GM12878 (cell line): Measurements from ENCODE around the gene CNTNAP5. TPM values are rescaled to one million over a fixed set of nuclear protein-coding genes. Genes with fewer than 3 reads are reported as not detected.

ENCODE experiments used
- ATAC-seq: fragments of 200-7000 bp; cut with Tn5 transposase; 3 replicates; pipeline ENCODE4 v1.9.1; 2020; ENCODE audit warnings: mild to moderate bottlenecking, moderate library complexity
- BruUV-seq: library from RNA; stranded (reverse); fragments of 400-500 nt; replicated peaks from 2 replicates; lab custom pipeline; 2021; lab: Mats Ljungman, UMichigan
- CTCF ChIA-PET: fragments of 300-600 bp; sonication (Branson Sonifier 250); formaldehyde crosslinking; extraction: SDS; loops from one replicate; lab custom pipeline; 2021; ENCODE audit warnings: inconsistent platforms; lab: Yijun Ruan, JAX
- POLR2A ChIA-PET: fragments of 350-600 bp; formaldehyde crosslinking; extraction: SDS; loops from one replicate; lab custom pipeline; 2021; ENCODE audit warnings: inconsistent platforms; lab: Charles Lee
- RAD21 ChIA-PET: fragments of 300-600 bp; sonication (Branson Sonifier 250); formaldehyde crosslinking; loops from one replicate; lab custom pipeline; 2023; ENCODE audit warnings: antibody characterized with exemption; ENCODE audit not compliant: unreplicated experiment; lab: Charles Lee
- SMC1A ChIA-PET: fragments of 300-600 bp; sonication (Branson Sonifier 250); formaldehyde crosslinking; loops from one replicate; lab custom pipeline; 2023; ENCODE audit not compliant: unreplicated experiment, uncharacterized antibody; lab: Charles Lee
- DNase-seq: peaks from one replicate; pipeline ENCODE4 v3.0.0-alpha.2; 2011; ENCODE audit warnings: low read depth, low spot score
- FAIRE-seq: peaks from 3 replicates; lab custom pipeline; 2011; peaks lifted over from hg19 to GRCh38; lab: Jason Lieb, UNC
- H2AFZ ChIP-seq: 2 replicates; pipeline ENCODE4 v1.6.0; 2011; ENCODE audit warnings: low read depth, low read length, control low read depth; ENCODE audit not compliant: control insufficient read depth
- H3K27ac ChIP-seq: 2 replicates; pipeline ENCODE4 v1.5.1; 2011; ENCODE audit warnings: control low read depth; ENCODE audit not compliant: control insufficient read depth, insufficient read depth
- H3K27me3 ChIP-seq, 2 experiments: replicated peaks in 1 of 2; 2 replicates each; pipeline versions ENCODE4 v1.6.0 to v1.6.1; 2011; ENCODE audit warnings: low read length in 1 of 2; ENCODE audit not compliant: control insufficient read depth in 2 of 2, insufficient read depth in 2 of 2
- H3K36me3 ChIP-seq, 2 experiments: 2 replicates each; pipeline ENCODE4 v1.5.1; 2011; ENCODE audit warnings: low read length in 1 of 2; ENCODE audit not compliant: control insufficient read depth in 2 of 2, insufficient read depth in 2 of 2
- H3K4me1 ChIP-seq: 2 replicates; pipeline ENCODE4 v1.6.1; 2011; ENCODE audit warnings: mild to moderate bottlenecking, low read length, moderate library complexity, mixed read lengths; ENCODE audit not compliant: control insufficient read depth, insufficient read depth
- H3K4me2 ChIP-seq: 2 replicates; pipeline ENCODE4 v1.6.0; 2011; ENCODE audit warnings: control low read depth; ENCODE audit not compliant: control insufficient read depth, insufficient read depth
- H3K4me3 ChIP-seq: fragments of 200-600 bp; sonication (generic); 2 replicates; pipeline ENCODE4 v1.5.1; 2016
- H3K79me2 ChIP-seq: 2 replicates; pipeline ENCODE4 v1.6.0; 2011; ENCODE audit warnings: low read length; ENCODE audit not compliant: control insufficient read depth, insufficient read depth
- H3K9ac ChIP-seq: 2 replicates; pipeline ENCODE4 v1.8.0; 2011; ENCODE audit warnings: low read length, control low read depth, mixed read lengths; ENCODE audit not compliant: control insufficient read depth, insufficient read depth
- H3K9me3 ChIP-seq: replicated peaks from 3 replicates; pipeline ENCODE4 v1.5.1; 2011; ENCODE audit warnings: mild to moderate bottlenecking, low read length; ENCODE audit not compliant: control insufficient read depth, insufficient read depth
- H4K20me1 ChIP-seq: 2 replicates; pipeline ENCODE4 v1.6.0; 2011; ENCODE audit not compliant: control insufficient read depth, insufficient read depth
- DPF2 ChIP-seq: fragments of 450-650 bp; IDR thresholded peaks from 2 replicates; pipeline ENCODE4 v1.6.1; 2017; ENCODE audit warnings: mild to moderate bottlenecking
- IKZF2 ChIP-seq, 2 experiments: fragments of 450-650 bp; IDR thresholded peaks; 2 replicates each; pipeline ENCODE4 v1.6.1; 2017; ENCODE audit warnings: mild to moderate bottlenecking in 2 of 2, moderate library complexity in 2 of 2
- IRF3 ChIP-seq: fragments of 450-650 bp; IDR thresholded peaks from 2 replicates; pipeline ENCODE4 v1.6.1; 2014; ENCODE audit warnings: mild to moderate bottlenecking
- IRF5 ChIP-seq: fragments of 450-650 bp; IDR thresholded peaks from 2 replicates; pipeline ENCODE4 v1.6.1; 2017; ENCODE audit warnings: borderline replicate concordance
- KAT2A ChIP-seq: conservative IDR thresholded peaks from 2 replicates; pipeline ENCODE4 v1.6.1; 2011; ENCODE audit warnings: low read depth, low read length; ENCODE audit not compliant: control insufficient read depth
- KLF5 ChIP-seq: fragments of 450-650 bp; IDR thresholded peaks from 2 replicates; pipeline ENCODE4 v1.6.1; 2014; ENCODE audit warnings: mild to moderate bottlenecking; ENCODE audit not compliant: partially characterized antibody
- RAD21 ChIP-seq: IDR thresholded peaks from 2 replicates; pipeline ENCODE4 v1.6.1; 2011; ENCODE audit warnings: mild to moderate bottlenecking, low read depth, low read length, moderate library complexity; ENCODE audit not compliant: insufficient read depth
- RAD51 ChIP-seq: fragments of 450-650 bp; IDR thresholded peaks from 2 replicates; pipeline ENCODE4 v1.6.1; 2016; ENCODE audit warnings: moderate library complexity, mild to moderate bottlenecking, inconsistent platforms
- RB1 ChIP-seq: fragments of 450-650 bp; formaldehyde crosslinking; IDR thresholded peaks from 2 replicates; pipeline ENCODE4 v1.6.1; 2017; ENCODE audit warnings: mild to moderate bottlenecking, borderline replicate concordance
- SP1 ChIP-seq: IDR thresholded peaks from one replicate; pipeline ENCODE4 v1.6.1; 2011; ENCODE audit warnings: low read depth, low read length
- ZNF274 ChIP-seq: IDR thresholded peaks from one replicate; pipeline ENCODE4 v1.8.0; 2011; ENCODE audit not compliant: insufficient read length, insufficient read depth
- WGBS: methylation state at CpG from one replicate; pipeline ENCODE4 v1.1.6; 2016; ENCODE audit warnings: low lambda C conversion rate; ENCODE audit not compliant: insufficient replicate concordance, insufficient coverage; ENCODE audit errors: missing lambda C conversion rate; 5-methylcytosine and 5-hydroxymethylcytosine counted together
- in situ Hi-C: fragments of 300-500 bp; cut with MboI; formaldehyde crosslinking; loops from 9 replicates; pipeline ENCODE4 v1.14.3; 2018; ENCODE audit warnings: mixed read lengths
- intact Hi-C: fragments of 100-400 bp; cut with micrococcal nuclease; formaldehyde crosslinking; loops from one replicate; pipeline ENCODE4 v1.14.2; 2022; ENCODE audit not compliant: unreplicated experiment
- polyA plus RNA-seq, 11 experiments: library from polyadenylated mRNA; depleted of rRNA in 4 of 11; unstranded in 6 of 11; stranded (reverse) in 5 of 11; fragments of >200 nt; fragmentation: Nextera tagmentation in 4 of 11; fragmentation: Illumina TruSeq in 1 of 11; extraction: Ambion mirVana in 4 of 11; extraction: Trizol in 1 of 11; gene quantifications; 1 replicate in 1 of 11; 2 replicates in 10 of 11; pipeline versions ENCODE4 v1.2.1 to v1.2.3, GENCODE V29; 2011 to 2016; ENCODE audit warnings: inconsistent platforms in 2 of 11, missing spikeins in 2 of 11, low read depth in 1 of 11
- total RNA-seq, 4 experiments: library from RNA; depleted of rRNA in 3 of 4; stranded (reverse); fragments of >200 nt in 3 of 4; fragmentation: Illumina TruSeq in 1 of 4; extraction: Trizol in 1 of 4; gene quantifications; 2 replicates each; pipeline versions ENCODE4 v1.2.1 to v1.2.3, GENCODE V29; 2013 to 2021
- TF ChIP-seq, protein P1 (sequence below): fragments of 450-650 bp; IDR thresholded peaks from 2 replicates; pipeline ENCODE4 v1.6.1; 2017; ENCODE audit warnings: mild to moderate bottlenecking

Gene CNTNAP5
- total and polyA plus RNA-seq, 10 of the 15 experiments (the other 5 are each of a cell fraction or from before 2014, with no cell fraction given): not detected

GRCh38 chr2:124763611-124764010 is 738.5 kb downstream of the CNTNAP5 start:
- TF ChIP-seq IRF5 (no peak), RB1 (no peak), IKZF2 (IDR thresholded peaks at IDR 0.05) (no peak), IRF3 (no peak), KLF5 (no peak), ZNF274 (no peak), DPF2 (no peak), RAD21 (no peak), SP1 (no peak), KAT2A (no peak), RAD51 (no peak)
- TF ChIP-seq, protein P1, sequence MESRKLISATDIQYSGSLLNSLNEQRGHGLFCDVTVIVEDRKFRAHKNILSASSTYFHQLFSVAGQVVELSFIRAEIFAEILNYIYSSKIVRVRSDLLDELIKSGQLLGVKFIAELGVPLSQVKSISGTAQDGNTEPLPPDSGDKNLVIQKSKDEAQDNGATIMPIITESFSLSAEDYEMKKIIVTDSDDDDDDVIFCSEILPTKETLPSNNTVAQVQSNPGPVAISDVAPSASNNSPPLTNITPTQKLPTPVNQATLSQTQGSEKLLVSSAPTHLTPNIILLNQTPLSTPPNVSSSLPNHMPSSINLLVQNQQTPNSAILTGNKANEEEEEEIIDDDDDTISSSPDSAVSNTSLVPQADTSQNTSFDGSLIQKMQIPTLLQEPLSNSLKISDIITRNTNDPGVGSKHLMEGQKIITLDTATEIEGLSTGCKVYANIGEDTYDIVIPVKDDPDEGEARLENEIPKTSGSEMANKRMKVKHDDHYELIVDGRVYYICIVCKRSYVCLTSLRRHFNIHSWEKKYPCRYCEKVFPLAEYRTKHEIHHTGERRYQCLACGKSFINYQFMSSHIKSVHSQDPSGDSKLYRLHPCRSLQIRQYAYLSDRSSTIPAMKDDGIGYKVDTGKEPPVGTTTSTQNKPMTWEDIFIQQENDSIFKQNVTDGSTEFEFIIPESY: no peak
- RAD21 ChIA-PET: no interaction called here

More at GRCh38 chr2:124763611-124764010, 738.5 kb downstream of the CNTNAP5 start:
- 73% methylated on average over 9 of the region's 9 CpGs for WGBS
- ATAC-seq (no peak), FAIRE-seq (no peak), DNase-seq (no peak)
- Histone ChIP-seq H3K79me2 (no peaks in the 10 kb centered on the region), H3K27ac (no peak overlapping the region), H2AFZ (no peak overlapping the region), H3K4me2 (no peak overlapping the region), H3K27me3 (no peaks in the 10 kb centered on the region), H4K20me1 (no peaks in the 10 kb centered on the region), H3K4me3 (no peak overlapping the region), H3K36me3 (no peaks in the 10 kb centered on the region), H3K9ac (no peak overlapping the region), H3K4me1 (no peaks in the 10 kb centered on the region), H3K9me3 (no peaks in the 10 kb centered on the region)
- SMC1A ChIA-PET: no interaction called here
- BruUV-seq: no TSS peak
- POLR2A ChIA-PET: no interaction called here
- in situ Hi-C loops: no loop called here
- intact Hi-C loops: no loop called here
- CTCF ChIA-PET: no interaction called here
